GM12892 (cell line): ENCODE results near the gene SLIT3.

Experiments
- DNase-seq: peaks from one replicate; pipeline ENCODE4 v3.0.0; 2011; ENCODE audit not compliant: insufficient read length
- FAIRE-seq: peaks from 2 replicates; lab custom pipeline; 2011; peaks lifted over from hg19 to GRCh38; lab: Jason Lieb, UNC
- POLR2A ChIP-seq: IDR thresholded peaks from 2 replicates; pipeline ENCODE4 v1.6.1; 2011; ENCODE audit warnings: low read depth, low read length, control low read depth
- POLR2AphosphoS5 ChIP-seq: IDR thresholded peaks from 2 replicates; pipeline ENCODE4 v1.6.1; 2011; ENCODE audit warnings: low read depth, low read length, control low read depth
- TAF1 ChIP-seq: IDR thresholded peaks from 2 replicates; pipeline ENCODE4 v1.6.1; 2011; ENCODE audit warnings: low read depth, mild to moderate bottlenecking, control low read depth, low read length, borderline replicate concordance

Gene SLIT3

GRCh38 chr5:168793841-168794837 is 506.8 kb downstream of the SLIT3 start:
- TF ChIP-seq POLR2AphosphoS5, result no peak
- no peak for TF ChIP-seq TAF1
- TF ChIP-seq POLR2A, result no peak
- DNase-seq, result no peak
- no peak for FAIRE-seq

DNA sequence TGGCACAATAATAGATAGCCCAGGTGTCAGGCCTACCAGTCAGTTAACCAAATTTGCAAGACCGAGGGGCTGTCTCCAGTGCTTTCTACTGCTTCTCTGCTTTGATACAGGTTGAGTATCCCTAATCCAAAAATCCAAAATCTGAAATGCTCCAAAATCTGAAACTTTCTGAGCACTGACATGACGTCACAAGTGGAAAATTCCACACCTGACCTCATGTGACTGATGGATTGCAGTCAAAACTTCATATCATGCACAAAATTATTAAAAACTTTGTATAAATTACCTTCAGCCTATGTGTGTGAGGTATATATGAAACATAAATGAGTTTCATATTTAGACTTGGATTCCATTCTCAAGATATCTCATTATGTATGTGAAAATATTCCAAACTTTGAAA is 508.3 kb downstream of the SLIT3 start:
- TF ChIP-seq POLR2A (no peak), POLR2AphosphoS5 (no peak), TAF1 (no peak)
- no peak for DNase-seq
- FAIRE-seq, result no peak

DNA sequence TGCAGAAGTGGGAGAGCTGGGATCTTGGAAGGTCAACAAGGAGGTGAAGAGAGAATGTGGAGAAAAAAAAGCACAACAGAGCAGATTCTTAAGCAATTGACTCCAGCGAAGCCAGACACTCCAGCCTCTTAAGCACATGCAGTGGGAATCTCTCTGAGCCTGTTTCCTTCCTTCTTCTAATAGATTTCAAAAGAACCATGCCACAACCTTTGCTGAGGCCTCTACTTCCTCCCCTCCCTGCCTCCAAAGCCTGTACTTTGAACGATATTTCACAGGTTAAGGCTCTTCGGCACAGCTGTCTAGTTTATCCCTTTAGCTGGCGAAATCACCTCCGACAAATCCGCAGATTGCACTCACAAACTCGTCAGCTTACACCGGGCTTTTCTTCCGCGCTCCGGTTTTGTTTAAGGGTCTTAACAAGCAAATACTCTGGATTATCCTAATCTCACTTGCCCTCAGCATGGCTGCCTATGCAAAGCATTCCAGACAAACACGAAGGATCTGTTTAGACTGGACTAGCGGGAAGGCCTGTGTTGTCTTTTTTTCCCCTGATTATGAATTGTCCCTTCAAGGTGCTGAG is 510.2 kb downstream of the SLIT3 start:
- DNase-seq (no peak), FAIRE-seq (no peak)
- TF ChIP-seq POLR2AphosphoS5 (no peak), TAF1 (no peak), POLR2A (no peak)

DNA sequence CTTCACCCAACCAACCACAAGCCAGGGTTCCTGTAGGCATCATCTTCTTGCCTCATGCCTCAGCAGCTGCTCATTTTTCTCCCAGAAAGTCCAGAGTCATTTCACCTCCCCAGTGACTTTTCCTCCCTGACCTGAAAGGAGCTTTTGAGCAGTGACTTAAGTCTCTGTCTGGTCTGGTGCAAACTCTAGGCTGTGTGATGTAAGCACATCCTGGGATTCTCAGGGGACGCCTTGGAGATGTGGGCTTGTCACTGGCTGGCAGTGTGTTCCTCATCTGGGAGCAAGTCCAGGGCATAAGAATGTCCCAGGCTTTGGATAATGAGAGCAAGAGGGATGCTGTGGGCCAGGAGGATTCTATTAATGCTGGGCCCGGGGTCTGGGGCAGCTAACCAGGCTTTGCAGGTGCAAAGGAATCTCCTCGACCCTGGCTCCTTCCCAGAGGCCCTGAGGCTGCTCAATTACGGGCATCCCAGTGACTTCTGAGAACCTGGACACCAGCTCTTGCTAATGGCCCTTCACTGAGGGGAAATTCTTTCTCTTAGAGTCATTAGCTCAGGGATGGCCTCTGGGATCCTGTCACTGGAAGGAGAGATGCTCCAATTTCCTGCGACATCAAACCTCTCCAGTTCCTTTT is 510.8 kb downstream of the SLIT3 start:
- FAIRE-seq, result no peak
- TF ChIP-seq POLR2AphosphoS5, result no peak
- no peak for TF ChIP-seq TAF1
- DNase-seq, result no peak

DNA sequence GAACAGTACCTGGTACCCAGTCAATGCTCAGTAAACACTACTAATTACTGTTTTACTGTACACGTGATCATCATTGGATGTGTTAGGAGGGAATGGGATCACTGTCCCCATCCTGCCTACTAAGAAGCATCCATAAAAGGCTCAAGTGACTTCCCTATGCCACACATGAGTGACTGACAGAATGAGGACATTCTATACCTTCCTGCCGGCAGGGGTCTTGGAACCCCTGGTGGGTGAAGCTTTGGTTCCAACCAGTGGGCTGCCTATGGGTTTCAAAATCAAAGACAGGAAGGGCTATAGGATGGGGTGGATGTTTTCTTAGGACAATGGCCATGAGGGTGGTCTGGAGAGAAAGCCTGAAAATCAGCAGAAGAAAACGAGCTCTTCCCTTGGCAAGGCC is 512.2 kb downstream of the SLIT3 start:
- DNase-seq, result no peak
- TF ChIP-seq POLR2A (no peak), POLR2AphosphoS5 (no peak), TAF1 (no peak)
- no peak for FAIRE-seq

DNA sequence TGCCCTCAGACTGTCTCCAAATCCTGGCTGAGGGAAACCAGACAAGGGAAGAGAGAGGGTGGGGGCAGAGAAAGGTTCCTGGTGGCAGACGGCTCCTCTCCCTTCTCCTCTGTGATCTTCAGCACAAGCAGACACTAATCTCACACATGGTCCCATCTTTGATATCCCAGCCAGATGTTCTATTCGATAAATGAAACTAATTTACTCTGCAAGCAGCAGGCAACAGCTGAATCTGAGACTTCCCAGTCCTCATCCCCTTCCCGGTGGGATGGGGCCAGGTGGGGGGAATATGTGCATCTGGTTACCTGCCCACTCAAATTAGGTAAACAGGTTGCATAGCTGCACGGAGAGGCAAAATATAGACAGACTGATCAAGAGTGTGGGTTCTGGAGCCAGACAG is 512.8 kb downstream of the SLIT3 start:
- DNase-seq, result no peak
- TF ChIP-seq TAF1 (no peak), POLR2A (no peak), POLR2AphosphoS5 (no peak)
- no peak for FAIRE-seq

- FAIRE-seq (no peak), DNase-seq (no peak)
Observed at GRCh38 chr5:168786147-168786546, 514.8 kb downstream of the SLIT3 start.

GRCh38 chr5:168784454-168784853 is 516.5 kb downstream of the SLIT3 start:
- FAIRE-seq, result no peak
- TF ChIP-seq TAF1 (no peak), POLR2A (no peak), POLR2AphosphoS5 (no peak)
- DNase-seq, result no peak

More at GRCh38 chr5:168786147-168786546, 514.8 kb downstream of the SLIT3 start:
- TF ChIP-seq TAF1 (no peak), POLR2AphosphoS5 (no peak), POLR2A (no peak)

DNA sequence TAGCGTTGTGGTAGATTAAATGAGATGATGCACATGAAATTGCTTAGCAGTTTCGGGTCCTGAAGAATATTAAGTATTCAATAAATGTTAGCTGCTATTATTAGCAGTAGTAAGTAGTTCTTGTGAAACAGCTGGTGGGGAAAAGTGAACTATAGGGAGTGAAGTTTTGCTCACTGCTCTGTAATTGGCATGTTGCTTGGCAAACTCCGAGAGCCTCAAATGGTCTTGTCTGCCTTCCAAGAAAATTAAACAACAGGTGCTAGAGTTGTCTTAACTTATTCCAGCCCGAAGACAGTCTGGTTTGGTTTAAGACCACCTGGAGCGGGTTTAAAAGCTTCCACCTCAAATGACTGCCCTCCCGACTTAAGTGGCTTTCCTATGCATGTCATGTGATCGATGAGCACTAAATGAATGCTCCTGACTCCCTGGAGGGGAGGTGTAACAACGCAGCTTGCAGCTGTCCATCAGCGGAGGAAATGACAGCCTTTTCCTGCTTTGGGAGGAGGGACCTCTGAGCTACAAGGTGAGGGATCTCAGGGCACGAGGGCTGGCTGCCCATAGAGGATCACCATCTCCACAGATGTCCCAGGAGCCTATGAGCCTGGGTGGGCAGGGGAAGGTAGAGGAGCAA is 518.9 kb downstream of the SLIT3 start:
- DNase-seq (no peak), FAIRE-seq (no peak)
- TF ChIP-seq POLR2AphosphoS5 (no peak), POLR2A (no peak), TAF1 (no peak)

DNA sequence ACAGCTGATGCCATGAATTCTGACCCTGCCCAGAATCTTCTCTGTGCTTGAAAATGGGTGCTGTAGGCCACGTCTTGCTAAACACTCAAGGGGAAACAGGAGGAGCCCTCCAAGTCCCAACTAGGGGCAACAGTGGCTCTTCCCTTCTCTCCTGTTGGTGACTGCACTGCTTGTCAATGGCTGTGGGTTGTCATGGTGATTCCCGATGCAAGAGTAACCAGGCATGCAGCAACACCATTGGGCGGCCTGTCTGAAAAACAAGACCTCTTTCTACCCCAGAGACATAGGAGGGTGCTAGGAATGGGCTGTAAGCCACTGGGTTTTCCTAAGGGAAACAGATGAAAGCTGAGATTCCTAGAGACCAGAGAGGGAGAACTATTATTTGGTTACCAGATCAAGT is 520.1 kb downstream of the SLIT3 start:
- FAIRE-seq, result no peak

GRCh38 chr5:168779333-168779732 is 521.6 kb downstream of the SLIT3 start:
- FAIRE-seq, result no peak

More for the DNA sequence above, 520.1 kb downstream of the SLIT3 start:
- no peak for DNase-seq
- TF ChIP-seq POLR2AphosphoS5 (no peak), POLR2A (no peak), TAF1 (no peak)

More at GRCh38 chr5:168779333-168779732, 521.6 kb downstream of the SLIT3 start:
- TF ChIP-seq TAF1, result no peak
- TF ChIP-seq POLR2AphosphoS5, result no peak
- TF ChIP-seq POLR2A, result no peak
- no peak for DNase-seq
